MV-4-11 (cell line): ENCODE results near the gene KRTAP1-1.
"Not testable (repeated sequence)": the region's sequence is repeated elsewhere in the genome, so short reads cannot be mapped to it uniquely, and the experiment has no call there.

Experiments used
- DNase-seq: peaks from one replicate; lab custom pipeline; 2025; lab: John Stamatoyannopoulos, UW

The KRTAP1-1 gene

GRCh38 chr17:41012326-41013120 is 28.7 kb downstream of the KRTAP1-1 start:
- DNase-seq: no peak

GRCh38 chr17:41010441-41010840 is 30.8 kb downstream of the KRTAP1-1 start:
- no peak for DNase-seq

GRCh38 chr17:41009936-41010335 is 31.3 kb downstream of the KRTAP1-1 start:
- no peak for DNase-seq

GRCh38 chr17:41009301-41009760 is 31.9 kb downstream of the KRTAP1-1 start:
- DNase-seq: no peak

- no peak for DNase-seq
These were observed 32.4 kb downstream of the KRTAP1-1 start, which contains the start of gene KRTAP3-1 for GRCh38 chr17:41008811-41009210. Gene KRTAP3-1 (minus strand): TSS chr17:41009128. CDS start chr17:41009074, 54 bp downstream.

- DNase-seq: no peak
These were observed 36.9 kb downstream of the KRTAP1-1 start for GRCh38 chr17:41004397-41004796.

- DNase-seq: no peak
These were observed 37.3 kb downstream of the KRTAP1-1 start for GRCh38 chr17:41003926-41004325.

GRCh38 chr17:41002814-41003213 is 38.4 kb downstream of the KRTAP1-1 start:
- no peak for DNase-seq

- DNase-seq: no peak
These were observed 39.5 kb downstream of the KRTAP1-1 start for GRCh38 chr17:41001795-41002194.

GRCh38 chr17:40999563-40999962 is 41.7 kb downstream of the KRTAP1-1 start, which contains the start of gene KRTAP3-2:
Gene KRTAP3-2 (minus strand): TSS chr17:40999906. CDS start chr17:40999853, 53 bp downstream.
- not testable (repeated sequence) for DNase-seq

GRCh38 chr17:40997361-40997760 is 43.9 kb downstream of the KRTAP1-1 start:
- DNase-seq: no peak

GRCh38 chr17:40996829-40997228 is 44.4 kb downstream of the KRTAP1-1 start:
- no peak for DNase-seq

GRCh38 chr17:40995116-40995515 is 46.1 kb downstream of the KRTAP1-1 start:
- DNase-seq: no peak

GRCh38 chr17:40993839-40994238 is 47.4 kb downstream of the KRTAP1-1 start, which contains the start of gene KRTAP3-3:
Gene KRTAP3-3 (minus strand): TSS chr17:40994164. CDS start chr17:40994097, 67 bp downstream.
- DNase-seq: no peak

GRCh38 chr17:40993084-40993483 is 48.2 kb downstream of the KRTAP1-1 start:
- DNase-seq: no peak

GRCh38 chr17:40992666-40993065 is 48.6 kb downstream of the KRTAP1-1 start:
- no peak for DNase-seq
